Endothelial cell of hepatic sinusoid (primary cell): ENCODE results near the gene SUGP2.

ENCODE experiments used
- in situ Hi-C: cut with HindIII; loops from 2 replicates; pipeline ENCODE4 v1.10.0; 2017; ENCODE audit warnings: low sequenced_read_pairs

SUGP2 gene

GRCh38 chr19:18993115-18993514 is 40.2 kb downstream of the SUGP2 start:
- in situ Hi-C loops: no loop called here

GRCh38 chr19:18992696-18993095 is 40.6 kb downstream of the SUGP2 start:
- in situ Hi-C loops: no loop called here

GRCh38 chr19:18991468-18991867 is 41.8 kb downstream of the SUGP2 start:
- in situ Hi-C loops: no loop called here

- in situ Hi-C loops: no loop called here
These were observed 42.3 kb downstream of the SUGP2 start for GRCh38 chr19:18991006-18991405.

- in situ Hi-C loops: no loop called here
These were observed 43.1 kb downstream of the SUGP2 start for GRCh38 chr19:18990128-18990708.

GRCh38 chr19:18989316-18989715 is 44.0 kb downstream of the SUGP2 start:
- in situ Hi-C loops: no loop called here

- in situ Hi-C loops: no loop called here
These were observed 45.9 kb downstream of the SUGP2 start for GRCh38 chr19:18987456-18987855.

GRCh38 chr19:18985257-18985656 is 48.1 kb downstream of the SUGP2 start:
- in situ Hi-C loops: no loop called here

GRCh38 chr19:18984251-18984650 is 49.1 kb downstream of the SUGP2 start:
- in situ Hi-C loops: no loop called here

GRCh38 chr19:18982669-18983068 is 50.6 kb downstream of the SUGP2 start:
- in situ Hi-C loops: no loop called here

- in situ Hi-C loops: no loop called here
These were observed 52.8 kb downstream of the SUGP2 start for GRCh38 chr19:18980432-18981020.

- in situ Hi-C loops: no loop called here
These were observed 54.7 kb downstream of the SUGP2 start for GRCh38 chr19:18978616-18979015.

- in situ Hi-C loops: no loop called here
These were observed 57.4 kb downstream of the SUGP2 start for GRCh38 chr19:18975869-18976268.

- in situ Hi-C loops: no loop called here
These were observed 58.3 kb downstream of the SUGP2 start for GRCh38 chr19:18975011-18975410.

GRCh38 chr19:18972851-18973250 is 60.5 kb downstream of the SUGP2 start:
- in situ Hi-C loops: no loop called here

- in situ Hi-C loops: no loop called here
These were observed 61.0 kb downstream of the SUGP2 start for GRCh38 chr19:18972301-18972811.

GRCh38 chr19:18969931-18970659 is 63.2 kb downstream of the SUGP2 start:
- in situ Hi-C loops: no loop called here

- in situ Hi-C loops: no loop called here
These were observed 65.8 kb downstream of the SUGP2 start for GRCh38 chr19:18967358-18968146.

GRCh38 chr19:18966307-18966706 is 67.0 kb downstream of the SUGP2 start:
- in situ Hi-C loops: no loop called here

GRCh38 chr19:18964121-18964520 is 69.2 kb downstream of the SUGP2 start:
- in situ Hi-C loops: no loop called here
